HG03342 (cell line): ENCODE data around the gene ZIC4.

Experiments used
- ATAC-seq: cut with Tn5 transposase; IDR thresholded peaks from one replicate; pipeline ENCODE4 v1.9.1; 2021; ENCODE audit warnings: mild to moderate bottlenecking, moderate library complexity; ENCODE audit not compliant: unreplicated experiment

The ZIC4 gene

GRCh38 chr3:147406028-147406931 lies at the start of gene ZIC4:
Gene ZIC4 (minus strand): TSS chr3:147406543. CDS start chr3:147402797, 3,746 bp downstream.
- ATAC-seq = no peak

GRCh38 chr3:147449669-147450068 lies 43.3 kb upstream of the ZIC4 start:
- no peak for ATAC-seq

GRCh38 chr3:147447224-147447623 lies 40.9 kb upstream of the ZIC4 start:
- ATAC-seq = no peak

- no peak for ATAC-seq
Observed at GRCh38 chr3:147431751-147432150, 25.4 kb upstream of the ZIC4 start.

GRCh38 chr3:147428754-147429153 lies 22.4 kb upstream of the ZIC4 start:
- no peak for ATAC-seq

GRCh38 chr3:147428326-147428725 lies 22.0 kb upstream of the ZIC4 start:
- ATAC-seq = no peak

GRCh38 chr3:147427746-147428145 lies 21.4 kb upstream of the ZIC4 start:
- ATAC-seq = no peak

- ATAC-seq = no peak
Observed at GRCh38 chr3:147426931-147427330, 20.6 kb upstream of the ZIC4 start.

GRCh38 chr3:147425388-147425850 lies 19.1 kb upstream of the ZIC4 start:
- no peak for ATAC-seq

GRCh38 chr3:147424581-147425387 lies 18.4 kb upstream of the ZIC4 start:
- ATAC-seq = no peak

GRCh38 chr3:147423798-147424580 lies 17.6 kb upstream of the ZIC4 start:
- ATAC-seq = no peak

- no peak for ATAC-seq
Observed at GRCh38 chr3:147423537-147423797, 17.1 kb upstream of the ZIC4 start.

GRCh38 chr3:147422601-147423536 lies 16.5 kb upstream of the ZIC4 start:
- no peak for ATAC-seq

- no peak for ATAC-seq
Observed at GRCh38 chr3:147422196-147422595, 15.9 kb upstream of the ZIC4 start.

GRCh38 chr3:147421184-147421912 lies 15.0 kb upstream of the ZIC4 start:
- ATAC-seq = no peak

- no peak for ATAC-seq
Observed at GRCh38 chr3:147420353-147421183, 14.2 kb upstream of the ZIC4 start.

- no peak for ATAC-seq
Observed at GRCh38 chr3:147419781-147420224, 13.5 kb upstream of the ZIC4 start.
